KOPT-K1 (cell line): ENCODE data around the gene NFILZ.
A peak's percentile ranks its signal among the peaks of the same experiment; 100 is the strongest.

ENCODE experiments used
- H3K27ac ChIP-seq: fragments of 200-600 bp; sonication (generic); 2 replicates; pipeline ENCODE4 v1.5.1; 2016; ENCODE audit warnings: antibody characterized with exemption, mild to moderate bottlenecking, low read depth, low read length; ENCODE audit not compliant: poor library complexity, severe bottlenecking
- H3K36me3 ChIP-seq: fragments of 200-600 bp; sonication (generic); 2 replicates; pipeline ENCODE4 v1.5.1; 2017; ENCODE audit warnings: antibody characterized with exemption, mild to moderate bottlenecking, low read length, moderate library complexity; ENCODE audit not compliant: insufficient read depth
- H3K9me3 ChIP-seq: fragments of 200-600 bp; sonication (generic); 2 replicates; pipeline ENCODE4 v1.5.1; 2017; ENCODE audit warnings: antibody characterized with exemption, low read length, mild to moderate bottlenecking; ENCODE audit not compliant: insufficient read depth, poor library complexity, severe bottlenecking

Gene NFILZ

GRCh38 chr19:8643860-8644653 lies 13.6 kb downstream of the NFILZ start:
- Histone ChIP-seq H3K36me3 (no peaks in the 10 kb centered on the region), H3K9me3 (peaks cover 5% of the 10 kb centered on the region), H3K27ac (no peak overlapping the region)

- Histone ChIP-seq H3K36me3 (no peaks in the 10 kb centered on the region), H3K27ac (no peak overlapping the region)
Measured at GRCh38 chr19:8648240-8648639, 17.8 kb downstream of the NFILZ start.

DNA sequence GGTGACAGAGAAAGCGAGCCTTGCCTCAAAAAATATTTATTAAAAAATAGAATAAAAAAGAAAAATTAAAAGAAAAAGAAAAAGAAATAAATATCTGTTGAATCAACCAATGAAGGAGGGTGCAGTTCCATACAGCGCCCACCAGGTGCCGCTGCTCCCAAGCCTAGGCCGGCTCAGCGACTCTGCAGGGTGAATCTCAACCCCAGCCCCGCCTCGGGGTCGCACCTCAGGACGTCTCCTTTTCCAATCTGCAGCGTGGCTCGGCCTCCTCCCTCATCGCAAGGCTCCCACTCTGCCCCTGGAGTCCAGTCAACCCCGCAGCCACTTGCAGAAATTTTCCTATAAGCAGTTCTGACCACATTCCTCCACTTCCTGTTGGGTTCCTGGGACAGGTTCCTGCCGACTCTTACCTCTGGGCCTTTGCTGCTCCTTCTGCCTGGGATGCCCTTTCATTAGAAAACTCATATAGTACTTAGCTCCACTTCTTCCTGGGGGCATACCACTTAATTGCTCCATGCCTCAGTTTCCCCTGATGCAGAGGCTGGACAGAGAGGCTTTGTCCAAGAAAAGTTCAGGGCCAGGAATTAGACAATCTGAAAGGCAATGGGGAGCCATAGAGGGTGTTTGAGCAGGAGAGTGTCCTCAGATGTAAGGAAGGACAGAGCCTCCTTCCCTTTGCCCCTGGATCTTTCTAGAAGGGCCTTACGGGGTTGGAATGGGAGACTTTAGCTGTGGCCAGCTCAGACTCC lies 24.3 kb downstream of the NFILZ start:
- H3K9me3 ChIP-seq, result no peaks in the 10 kb centered on the region
- H3K27ac ChIP-seq, result peak overlapping the region; percentile 90
- no peaks in the 10 kb centered on the region for H3K36me3 ChIP-seq

More at GRCh38 chr19:8648240-8648639, 17.8 kb downstream of the NFILZ start:
- H3K9me3 ChIP-seq, result no peaks in the 10 kb centered on the region

- Histone ChIP-seq H3K9me3 (no peaks in the 10 kb centered on the region), H3K27ac (peak overlapping the region; percentile 90), H3K36me3 (no peaks in the 10 kb centered on the region)
Measured at GRCh38 chr19:8655340-8655709, 24.9 kb downstream of the NFILZ start.

DNA sequence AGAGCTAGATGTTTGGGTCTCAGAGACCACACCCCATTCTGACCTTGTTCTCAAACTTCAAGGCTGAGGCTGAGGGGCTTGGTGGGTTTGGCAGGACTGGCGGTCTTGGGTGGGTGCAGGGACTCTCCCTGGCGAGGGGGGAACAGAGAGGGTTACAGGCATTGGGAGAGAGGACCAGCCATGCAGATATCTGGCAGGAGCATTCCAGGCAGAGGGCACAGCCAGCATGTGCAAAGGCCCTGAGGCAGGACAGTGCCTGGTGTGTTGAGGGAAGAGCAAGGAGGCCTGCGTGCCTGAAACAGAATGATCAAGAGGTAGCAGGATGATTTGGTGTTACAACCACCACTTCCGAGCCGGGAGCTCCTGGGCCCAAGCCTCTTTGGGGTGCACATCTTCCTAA lies 27.4 kb downstream of the NFILZ start:
- Histone ChIP-seq H3K9me3 (no peaks in the 10 kb centered on the region), H3K36me3 (no peaks in the 10 kb centered on the region; the same call in 1 of the 2 replicates), H3K27ac (peak overlapping the region; percentile 90)

- peak overlapping the region; percentile 90 for H3K27ac ChIP-seq
- no peaks in the 10 kb centered on the region; the same call in 1 of the 2 replicates for H3K36me3 ChIP-seq
Measured at GRCh38 chr19:8659905-8660304, 29.5 kb downstream of the NFILZ start.

GRCh38 chr19:8662263-8662662 lies 31.8 kb downstream of the NFILZ start:
- no peaks in the 10 kb centered on the region for H3K9me3 ChIP-seq
- H3K36me3 ChIP-seq, result no peaks in the 10 kb centered on the region; the same call in 1 of the 2 replicates
- peak overlapping the region; percentile 96 for H3K27ac ChIP-seq

More at GRCh38 chr19:8659905-8660304, 29.5 kb downstream of the NFILZ start:
- no peaks in the 10 kb centered on the region for H3K9me3 ChIP-seq

DNA sequence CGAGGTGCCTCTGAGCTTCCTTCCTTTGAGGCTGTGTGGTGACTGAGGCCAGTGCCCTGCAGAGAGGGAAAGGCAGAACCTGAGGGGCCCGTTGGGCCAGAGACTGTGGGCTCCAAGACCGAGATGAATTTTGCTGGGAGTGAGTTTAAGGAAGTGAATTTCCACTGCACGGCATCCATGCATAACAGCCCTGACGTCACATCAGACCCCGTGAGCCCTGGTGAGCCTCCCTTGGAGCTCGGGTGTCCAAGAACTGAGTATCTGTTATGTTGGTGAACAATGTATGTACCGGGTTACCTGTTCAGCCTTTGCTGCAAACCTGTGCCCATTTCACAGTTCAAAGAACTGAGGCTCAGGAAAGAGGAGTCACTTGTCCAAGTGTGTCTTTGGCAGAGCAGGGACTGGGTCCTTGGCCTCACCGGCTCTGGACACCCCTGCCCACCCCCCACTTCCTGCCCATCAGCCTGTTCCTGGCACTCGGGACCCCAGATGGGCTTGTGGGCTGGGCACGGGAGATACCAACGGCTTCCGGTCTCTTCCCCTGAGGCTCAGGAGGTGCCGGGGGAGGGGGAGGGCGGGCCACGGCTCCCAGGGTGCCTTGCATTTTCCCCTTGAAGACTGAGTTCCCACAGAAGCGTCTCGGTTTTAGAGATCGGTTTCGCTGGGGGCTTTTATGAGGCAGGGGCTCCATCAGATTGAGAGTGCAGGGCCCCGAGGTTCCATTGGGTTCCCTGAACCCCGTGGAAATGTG lies 33.7 kb downstream of the NFILZ start:
- no peaks in the 10 kb centered on the region for H3K9me3 ChIP-seq
- peak overlapping the region; percentile 96 for H3K27ac ChIP-seq
- H3K36me3 ChIP-seq, result no peaks in the 10 kb centered on the region; the same call in 1 of the 2 replicates

DNA sequence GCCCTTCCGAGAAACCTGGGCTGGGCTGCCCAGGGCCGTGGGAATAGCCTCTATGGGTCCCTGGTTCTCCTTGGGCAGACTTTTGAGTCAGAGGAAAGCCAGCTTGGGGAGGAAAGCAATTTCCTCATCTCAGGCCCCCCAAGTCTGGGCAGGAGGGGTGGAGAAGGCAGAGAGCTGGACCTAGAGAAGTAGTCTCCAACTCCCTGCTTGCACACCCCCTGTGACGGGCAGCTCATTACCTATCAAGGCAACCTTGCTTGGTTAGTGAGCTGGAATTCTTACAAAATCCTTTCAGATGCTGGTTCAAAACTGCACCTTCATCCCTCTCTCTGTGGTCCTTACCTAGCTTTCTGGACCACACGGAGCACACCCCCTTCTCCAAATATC lies 34.2 kb downstream of the NFILZ start:
- Histone ChIP-seq H3K36me3 (peaks cover 5% of the 10 kb centered on the region; the same call in 1 of the 2 replicates), H3K27ac (peak overlapping the region; percentile 96), H3K9me3 (no peaks in the 10 kb centered on the region)

- peaks cover 10% of the 10 kb centered on the region for H3K36me3 ChIP-seq
- H3K9me3 ChIP-seq, result no peaks in the 10 kb centered on the region
- peak overlapping the region; percentile 96 for H3K27ac ChIP-seq
Measured at GRCh38 chr19:8665468-8666213, 35.2 kb downstream of the NFILZ start.

- H3K27ac ChIP-seq, result peak overlapping the region; percentile 96
- H3K36me3 ChIP-seq, result peaks cover 10% of the 10 kb centered on the region
Measured at GRCh38 chr19:8666814-8667405, 36.5 kb downstream of the NFILZ start.

DNA sequence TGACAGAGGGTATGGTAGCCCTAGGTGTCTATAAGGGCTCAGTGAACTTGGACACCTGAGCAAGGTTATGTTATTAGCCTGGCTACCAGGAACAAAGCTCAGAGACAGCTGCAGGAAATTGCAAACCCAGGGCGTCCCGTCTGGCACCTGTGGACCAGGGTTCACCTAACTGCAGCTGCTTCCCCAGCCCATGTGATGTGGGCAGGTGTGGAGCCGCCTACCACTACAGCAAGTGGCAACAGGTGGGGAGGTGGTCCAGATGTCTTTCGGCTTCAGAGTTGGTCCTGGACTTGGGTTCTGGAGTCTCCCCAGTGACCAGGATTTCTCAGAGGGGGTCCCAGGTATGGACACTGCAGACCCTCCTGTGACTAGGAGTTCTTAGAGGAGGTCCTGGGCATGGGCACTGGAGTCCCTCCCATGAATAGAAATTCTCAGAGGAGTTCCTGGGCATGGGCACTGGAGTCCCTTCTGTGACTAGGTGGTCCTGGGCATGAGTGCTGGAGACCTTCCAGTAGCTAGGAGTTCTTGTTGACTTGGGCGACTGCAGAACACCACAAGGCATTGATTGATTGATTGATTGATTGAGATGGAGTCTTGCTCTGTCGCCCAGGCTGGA lies 43.0 kb downstream of the NFILZ start:
- H3K27ac ChIP-seq, result peak overlapping the region; percentile 30
- H3K36me3 ChIP-seq, result peaks cover 54% of the 10 kb centered on the region
- no peaks in the 10 kb centered on the region for H3K9me3 ChIP-seq

More at GRCh38 chr19:8666814-8667405, 36.5 kb downstream of the NFILZ start:
- no peaks in the 10 kb centered on the region for H3K9me3 ChIP-seq

GRCh38 chr19:8675066-8675465 lies 44.6 kb downstream of the NFILZ start:
- H3K36me3 ChIP-seq, result peaks cover 59% of the 10 kb centered on the region
- H3K9me3 ChIP-seq, result no peaks in the 10 kb centered on the region
- peak overlapping the region; percentile 49 for H3K27ac ChIP-seq
